Stimulated activated CD4-positive, alpha-beta T cell treated with anti-CD3 and anti-CD28 coated beads, TNF-alpha, amount 100 ng/mL, for 48 hours (primary cell): ENCODE results near the gene PORCN.
"Not testable (repeated sequence)": the region's sequence is repeated elsewhere in the genome, so short reads cannot be mapped to it uniquely, and the experiment has no call there.

Experiments used
- DNase-seq, 3 donors: peaks; one replicate each; pipeline ENCODE4 v3.0.0-alpha.2; 2020; ENCODE audit warnings: low read depth in 3 of 3

PORCN gene

GRCh38 chrX:48512371-48512935 is 3.7 kb downstream of the PORCN start:
- no peak for DNase-seq

GRCh38 chrX:48513670-48514069 is 4.9 kb downstream of the PORCN start:
- no peak for DNase-seq

- DNase-seq, result no peak
Observed at GRCh38 chrX:48514126-48514806, 5.5 kb downstream of the PORCN start.

- no peak for DNase-seq
Observed at GRCh38 chrX:48514868-48515460, 6.2 kb downstream of the PORCN start.

- DNase-seq, result no peak
Observed at GRCh38 chrX:48515842-48516241, 7.0 kb downstream of the PORCN start.

GRCh38 chrX:48516285-48516684 is 7.5 kb downstream of the PORCN start:
- DNase-seq, result no peak

- DNase-seq, result no peak
Observed at GRCh38 chrX:48516987-48517386, 8.2 kb downstream of the PORCN start.

GRCh38 chrX:48519481-48519880 is 10.7 kb downstream of the PORCN start:
- DNase-seq, result not testable (repeated sequence)

- no peak for DNase-seq
Observed at GRCh38 chrX:48520455-48520854, 11.7 kb downstream of the PORCN start.

GRCh38 chrX:48520976-48521352 is 12.2 kb downstream of the PORCN start:
- no peak for DNase-seq

GRCh38 chrX:48521353-48522243 is 12.8 kb downstream of the PORCN start, which contains the start of gene EBP:
TSS of gene EBP (plus strand) at chrX:48521808. CDS start at chrX:48523772, 1,964 bp downstream.
- DNase-seq, result peak; percentile 87 to 94 (median 90)

GRCh38 chrX:48522291-48522690 is 13.5 kb downstream of the PORCN start:
- no peak for DNase-seq

GRCh38 chrX:48523682-48524081 is 14.9 kb downstream of the PORCN start:
- no peak for DNase-seq

GRCh38 chrX:48525853-48526252 is 17.1 kb downstream of the PORCN start:
- not testable (repeated sequence) for DNase-seq

GRCh38 chrX:48530736-48531135 is 21.9 kb downstream of the PORCN start:
- no peak for DNase-seq

- no peak for DNase-seq
Observed at GRCh38 chrX:48531358-48531959, 22.7 kb downstream of the PORCN start.

GRCh38 chrX:48532161-48532560 is 23.4 kb downstream of the PORCN start:
- no peak for DNase-seq

GRCh38 chrX:48533165-48533564 is 24.4 kb downstream of the PORCN start:
- DNase-seq, result no peak

- DNase-seq, result no peak
Observed at GRCh38 chrX:48538641-48539344, 30.0 kb downstream of the PORCN start.

- peak; percentile 86 to 96 (median 92) for DNase-seq
Observed at GRCh38 chrX:48539345-48540027, 30.7 kb downstream of the PORCN start, which contains the start of gene TBC1D25. TSS of gene TBC1D25 (plus strand) at chrX:48539714. CDS start at chrX:48539798, 84 bp downstream.
